Measurements from ENCODE around the gene MRPL20. TPM values are rescaled to one million over a fixed set of nuclear protein-coding genes. Genes with fewer than 3 reads are reported as not detected.
"Not testable (repeated sequence)": the region's sequence is repeated elsewhere in the genome, so short reads cannot be mapped to it uniquely, and the experiment has no call there.

Gene MRPL20
- total RNA-seq, 4 donors from 2014 or later, result 123 to 199 (median 160) TPM

DNA sequence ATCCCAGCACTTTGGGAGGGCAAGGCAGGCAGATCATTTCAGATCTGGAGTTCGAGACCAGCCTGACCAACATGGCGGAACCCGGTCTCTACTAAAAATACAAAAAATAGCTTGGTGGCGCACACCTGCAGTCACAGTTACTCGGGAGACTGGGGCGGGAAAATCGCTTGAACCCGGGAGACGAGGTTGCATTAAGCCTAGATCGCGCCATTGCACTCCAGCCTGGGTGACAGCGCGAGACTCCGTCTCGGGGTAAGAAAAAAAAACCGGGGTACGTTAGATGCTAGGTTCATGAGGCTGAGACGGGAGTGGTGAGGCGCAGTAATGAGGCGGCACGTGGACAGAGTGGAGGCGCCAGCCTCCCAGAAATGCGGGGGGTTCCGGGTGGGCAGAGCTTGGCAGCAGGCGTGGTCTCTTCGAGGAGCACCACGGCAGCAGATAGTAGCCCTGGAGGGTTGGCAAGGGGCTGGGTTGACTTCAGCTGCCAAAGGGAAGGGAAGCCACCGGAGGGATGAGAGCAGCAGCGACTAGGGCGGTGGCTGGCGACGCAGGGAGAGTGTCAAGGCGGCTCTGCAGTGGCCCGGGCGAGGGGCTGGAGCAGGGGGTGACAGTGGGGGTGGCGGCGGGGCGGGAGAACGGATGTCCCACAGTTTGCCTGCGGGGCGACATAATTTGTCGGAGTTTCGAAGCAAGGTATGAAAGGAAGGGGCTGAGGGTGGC, 832 bp downstream of the MRPL20 start:
- Histone ChIP-seq H3K4me1 (peaks cover 22 to 29% of the 10 kb centered on the region in 2 donors), H3K27me3 (no peaks in the 10 kb centered on the region), H3K27ac (peak overlapping the region in 2 of 3 donors; percentile 75), H3K36me3 (peaks cover 15 to 30% of the 10 kb centered on the region in 2 donors), H3K9me3 (no peaks in the 10 kb centered on the region), H3K4me3 (replicated peaks in 1 of 3) (peak overlapping the region; percentile 92 to 98 (median 96))
- DNase-seq, result no peak
- intact Hi-C loops (cut with DNase I), result loop anchor here (5.0 kb wide), 1 partner anchor 36 kb away; no protein-coding TSS in a partner anchor
- WGBS, 2 donors, result 47 to 51% methylated on average over 37 to 41 of the region's 43 CpGs
- TF ChIP-seq, protein P1, sequence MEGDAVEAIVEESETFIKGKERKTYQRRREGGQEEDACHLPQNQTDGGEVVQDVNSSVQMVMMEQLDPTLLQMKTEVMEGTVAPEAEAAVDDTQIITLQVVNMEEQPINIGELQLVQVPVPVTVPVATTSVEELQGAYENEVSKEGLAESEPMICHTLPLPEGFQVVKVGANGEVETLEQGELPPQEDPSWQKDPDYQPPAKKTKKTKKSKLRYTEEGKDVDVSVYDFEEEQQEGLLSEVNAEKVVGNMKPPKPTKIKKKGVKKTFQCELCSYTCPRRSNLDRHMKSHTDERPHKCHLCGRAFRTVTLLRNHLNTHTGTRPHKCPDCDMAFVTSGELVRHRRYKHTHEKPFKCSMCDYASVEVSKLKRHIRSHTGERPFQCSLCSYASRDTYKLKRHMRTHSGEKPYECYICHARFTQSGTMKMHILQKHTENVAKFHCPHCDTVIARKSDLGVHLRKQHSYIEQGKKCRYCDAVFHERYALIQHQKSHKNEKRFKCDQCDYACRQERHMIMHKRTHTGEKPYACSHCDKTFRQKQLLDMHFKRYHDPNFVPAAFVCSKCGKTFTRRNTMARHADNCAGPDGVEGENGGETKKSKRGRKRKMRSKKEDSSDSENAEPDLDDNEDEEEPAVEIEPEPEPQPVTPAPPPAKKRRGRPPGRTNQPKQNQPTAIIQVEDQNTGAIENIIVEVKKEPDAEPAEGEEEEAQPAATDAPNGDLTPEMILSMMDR (IDR thresholded peaks at IDR 0.05), result no peak
- no peak for TF ChIP-seq POLR2A (IDR thresholded peaks at IDR 0.05)

DNA sequence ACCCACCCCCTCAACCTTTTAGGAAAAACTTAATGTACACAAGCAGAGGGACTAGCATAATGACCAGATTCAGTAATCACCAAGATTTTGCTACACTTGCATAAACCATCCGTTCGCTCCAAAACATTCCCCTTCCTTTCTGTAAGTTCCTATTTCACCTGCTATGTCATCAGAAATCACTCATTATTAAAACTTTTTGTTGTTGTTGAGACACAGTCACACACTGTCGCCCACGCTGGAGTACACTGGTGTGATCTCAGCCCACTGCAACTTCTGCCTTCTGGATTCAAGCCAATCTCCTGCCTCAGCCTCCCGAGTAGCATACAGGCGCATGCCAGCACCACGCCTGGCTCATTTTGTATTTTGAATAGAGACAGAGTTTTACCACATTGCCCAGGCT, 3.4 kb downstream of the MRPL20 start:
- WGBS, 2 donors, result 89 to 90% methylated on average over 7 of the region's 7 CpGs
- H3K4me3 ChIP-seq (replicated peaks in 1 of 3), result no peak overlapping the region
- TF ChIP-seq, protein P1 (IDR thresholded peaks at IDR 0.05), result no peak
- no peak for TF ChIP-seq POLR2A (IDR thresholded peaks at IDR 0.05)
- no peaks in the 10 kb centered on the region for H3K27me3 ChIP-seq
- H3K36me3 ChIP-seq, result peaks cover 15 to 34% of the 10 kb centered on the region in 2 donors
- H3K4me1 ChIP-seq, result peaks cover 27 to 30% of the 10 kb centered on the region in 2 donors
- intact Hi-C loops (cut with DNase I), result no loop called here
- no peak for DNase-seq
- H3K9me3 ChIP-seq, result no peaks in the 10 kb centered on the region
- H3K27ac ChIP-seq, result no peak overlapping the region

DNA sequence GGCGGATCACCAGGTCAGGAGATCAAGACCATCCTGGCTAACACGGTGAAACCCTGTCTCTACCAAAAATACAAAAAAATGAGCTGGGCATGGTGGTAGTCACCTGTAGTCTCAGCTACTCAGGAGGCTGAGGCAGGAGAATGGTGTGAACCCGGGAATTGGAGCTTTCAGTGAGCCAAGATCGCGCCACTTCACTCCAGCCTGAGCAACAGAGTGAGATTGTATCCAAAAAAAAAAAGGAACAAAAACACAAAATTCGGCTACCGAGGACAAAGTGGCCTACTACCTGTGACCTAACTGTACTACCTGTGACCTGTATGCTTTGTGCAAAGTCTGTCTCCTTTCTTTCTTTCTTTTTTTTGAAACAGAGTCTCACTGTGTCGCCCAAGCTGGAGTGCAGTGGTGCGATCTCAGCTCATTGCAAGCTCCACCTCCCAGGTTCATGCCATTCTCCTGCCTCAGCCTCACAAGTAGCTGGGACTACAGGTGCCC, 4.1 kb downstream of the MRPL20 start:
- H3K27ac ChIP-seq; DNase-seq; intact Hi-C loops (cut with DNase I); H3K9me3 ChIP-seq; H3K4me3 ChIP-seq (replicated peaks in 1 of 3); H3K27me3 ChIP-seq: not testable (repeated sequence)
- H3K36me3 ChIP-seq, result peaks cover 16 to 34% of the 10 kb centered on the region in 2 donors
- peaks cover 26 to 29% of the 10 kb centered on the region in 2 donors for H3K4me1 ChIP-seq
- WGBS, 2 donors, result 91 to 95% methylated on average over 9 of the region's 9 CpGs

DNA sequence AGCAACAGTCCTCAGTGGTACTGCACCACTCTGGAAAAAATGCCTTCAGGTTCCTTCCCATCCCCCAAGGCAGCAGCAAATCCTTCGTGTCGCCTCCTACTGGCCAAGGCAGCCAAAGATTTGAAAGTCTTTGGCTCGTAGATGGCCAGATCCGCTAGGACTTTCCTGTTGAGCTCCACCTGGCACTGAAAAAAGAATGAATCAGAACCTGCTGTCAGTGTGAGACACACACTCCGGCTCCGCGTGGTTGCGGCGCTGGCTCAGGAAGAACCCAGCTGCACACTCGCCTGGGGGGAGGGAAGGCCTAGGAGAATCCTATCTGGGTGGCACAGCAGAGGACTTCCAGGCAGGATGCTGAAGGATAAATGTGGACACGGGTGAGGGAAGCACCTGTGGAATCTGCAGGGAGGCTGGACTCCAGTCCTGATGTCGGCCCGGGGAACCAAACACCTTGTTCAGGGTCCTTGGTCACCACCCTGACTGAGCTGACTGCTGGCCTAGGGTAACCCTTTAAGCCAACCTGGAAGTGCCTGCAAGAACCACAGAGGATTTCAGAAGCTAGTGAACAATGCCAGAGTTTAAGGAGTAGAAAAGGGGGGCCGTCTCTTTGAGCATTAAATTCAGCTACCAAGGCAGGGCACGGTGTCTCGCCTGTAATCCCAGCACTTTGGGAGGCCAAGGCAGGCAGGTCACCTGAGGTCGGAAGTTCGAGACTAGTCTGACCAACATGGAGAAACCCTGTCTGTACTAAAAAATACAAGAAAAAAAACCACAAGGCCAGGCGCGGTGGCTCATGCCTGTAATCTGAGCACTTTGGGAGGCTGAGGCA, 4.8 kb downstream of the MRPL20 start:
- Histone ChIP-seq H3K36me3 (peaks cover 23 to 40% of the 10 kb centered on the region in 2 donors), H3K4me3 (replicated peaks in 1 of 3) (no peak overlapping the region), H3K9me3 (no peaks in the 10 kb centered on the region), H3K4me1 (peaks cover 28 to 30% of the 10 kb centered on the region in 2 donors), H3K27ac (no peak overlapping the region), H3K27me3 (no peaks in the 10 kb centered on the region)
- intact Hi-C loops (cut with DNase I), result no loop called here
- TF ChIP-seq, protein P1 (IDR thresholded peaks at IDR 0.05), result peak in 2 of 6 experiments; percentile 12 to 33
- TF ChIP-seq POLR2A (IDR thresholded peaks at IDR 0.05), result no peak
- 81 to 82% methylated on average over 18 to 20 of the region's 20 CpGs for WGBS, 2 donors
- peak in 1 of 2 donors; percentile 26 for DNase-seq

DNA sequence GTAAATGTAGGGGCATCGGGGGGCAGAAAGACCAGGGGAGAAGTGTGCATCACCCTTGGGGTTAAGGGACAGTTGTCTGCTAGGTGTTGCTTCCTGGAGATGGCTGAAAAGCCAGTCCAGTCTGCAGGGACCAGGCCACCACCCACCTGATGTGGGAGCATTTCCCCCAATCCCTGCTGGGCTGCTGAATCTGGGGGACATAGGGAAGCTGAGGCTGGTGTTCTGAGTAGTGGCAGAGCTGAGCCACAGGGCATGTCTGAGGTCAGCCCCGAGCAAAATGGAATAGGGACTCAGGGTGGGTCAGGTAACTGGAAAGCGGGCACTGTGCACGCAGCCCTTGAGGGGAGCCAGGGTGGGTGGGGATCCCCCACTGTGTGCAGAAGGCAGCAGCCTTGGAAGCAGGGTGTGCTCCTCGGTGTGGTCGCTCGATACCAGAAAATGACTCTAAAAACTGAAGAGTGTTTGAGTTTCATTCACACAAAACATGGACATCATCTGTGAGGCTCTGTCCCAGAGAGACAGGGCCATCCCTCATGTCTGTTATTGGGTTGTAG, 5.6 kb downstream of the MRPL20 start:
- Histone ChIP-seq H3K27me3 (no peaks in the 10 kb centered on the region), H3K9me3 (no peaks in the 10 kb centered on the region), H3K36me3 (peaks cover 29 to 44% of the 10 kb centered on the region in 2 donors), H3K27ac (no peak overlapping the region), H3K4me3 (replicated peaks in 1 of 3) (no peak overlapping the region), H3K4me1 (peaks cover 26 to 30% of the 10 kb centered on the region in 2 donors)
- intact Hi-C loops (cut with DNase I), result no loop called here
- TF ChIP-seq, protein P1 (IDR thresholded peaks at IDR 0.05), result no peak
- no peak for TF ChIP-seq POLR2A (IDR thresholded peaks at IDR 0.05)
- DNase-seq, result no peak
- WGBS, 2 donors, result 88 to 91% methylated on average over 7 of the region's 7 CpGs

All from thyroid gland (tissue), 4 donors.